Osteocyte (in vitro differentiated cells): ENCODE measurements around the gene HSFX1. TPM values are rescaled to one million over a fixed set of nuclear protein-coding genes. Genes with fewer than 3 reads are reported as not detected.
"Not testable (repeated sequence)": the region's sequence is repeated elsewhere in the genome, so short reads cannot be mapped to it uniquely, and the experiment has no call there.

Source experiments
- DNase-seq: peaks from one replicate; pipeline ENCODE4 v3.0.0; 2021; ENCODE audit warnings: mixed read lengths; ENCODE audit not compliant: unreplicated experiment; ENCODE audit errors: extremely low spot score
- H3K27ac Mint-ChIP-seq: one replicate; pipeline ENCODE4 v1.8.0; 2021; ENCODE audit warnings: mild to moderate bottlenecking, mixed read lengths; ENCODE audit not compliant: unreplicated experiment
- H3K27me3 Mint-ChIP-seq: one replicate; pipeline ENCODE4 v1.8.0; 2021; ENCODE audit warnings: mixed read lengths; ENCODE audit not compliant: unreplicated experiment
- H3K36me3 Mint-ChIP-seq: one replicate; pipeline ENCODE4 v1.8.0; 2021; ENCODE audit warnings: mixed read lengths; ENCODE audit not compliant: unreplicated experiment
- H3K4me1 Mint-ChIP-seq: one replicate; pipeline ENCODE4 v1.8.0; 2021; ENCODE audit warnings: mixed read lengths; ENCODE audit not compliant: unreplicated experiment
- H3K4me3 Mint-ChIP-seq: one replicate; pipeline ENCODE4 v1.8.0; 2021; ENCODE audit warnings: mild to moderate bottlenecking, moderate library complexity, mixed read lengths; ENCODE audit not compliant: unreplicated experiment
- H3K9me3 Mint-ChIP-seq: one replicate; pipeline ENCODE4 v1.8.0; 2021; ENCODE audit warnings: mixed read lengths; ENCODE audit not compliant: unreplicated experiment
- CTCF ChIP-seq: fragments of 200-600 bp; sonication (generic); IDR thresholded peaks from 2 replicates; pipeline ENCODE4 v1.5.0; 2021; ENCODE audit warnings: antibody characterized with exemption, mild to moderate bottlenecking, moderate library complexity
- total RNA-seq: library from RNA; stranded (reverse); gene quantifications from 2 replicates; pipeline ENCODE4 v1.2.1, GENCODE V29; 2021

The HSFX1 gene
- total RNA-seq, 1 donor from 2014 or later, result 1.6 TPM

- H3K9me3 Mint-ChIP-seq, result peaks cover 5% of the 10 kb centered on the region
- H3K36me3 Mint-ChIP-seq, result no peaks in the 10 kb centered on the region
- H3K4me3 Mint-ChIP-seq, result no peak overlapping the region
- no peaks in the 10 kb centered on the region for H3K27me3 Mint-ChIP-seq
- no peak overlapping the region for H3K27ac Mint-ChIP-seq
- DNase-seq, result no peak
- no peak for TF ChIP-seq CTCF
- H3K4me1 Mint-ChIP-seq, result no peaks in the 10 kb centered on the region
Observed at GRCh38 chrX:149759824-149760223, 14.0 kb upstream of the HSFX1 start.

GRCh38 chrX:149760965-149761364 lies 12.9 kb upstream of the HSFX1 start:
- Mint-ChIP-seq H3K4me3 (no peak overlapping the region), H3K9me3 (peaks cover 5% of the 10 kb centered on the region), H3K36me3 (no peaks in the 10 kb centered on the region), H3K4me1 (no peaks in the 10 kb centered on the region), H3K27ac (no peak overlapping the region), H3K27me3 (no peaks in the 10 kb centered on the region)
- no peak for DNase-seq
- no peak for TF ChIP-seq CTCF

DNA sequence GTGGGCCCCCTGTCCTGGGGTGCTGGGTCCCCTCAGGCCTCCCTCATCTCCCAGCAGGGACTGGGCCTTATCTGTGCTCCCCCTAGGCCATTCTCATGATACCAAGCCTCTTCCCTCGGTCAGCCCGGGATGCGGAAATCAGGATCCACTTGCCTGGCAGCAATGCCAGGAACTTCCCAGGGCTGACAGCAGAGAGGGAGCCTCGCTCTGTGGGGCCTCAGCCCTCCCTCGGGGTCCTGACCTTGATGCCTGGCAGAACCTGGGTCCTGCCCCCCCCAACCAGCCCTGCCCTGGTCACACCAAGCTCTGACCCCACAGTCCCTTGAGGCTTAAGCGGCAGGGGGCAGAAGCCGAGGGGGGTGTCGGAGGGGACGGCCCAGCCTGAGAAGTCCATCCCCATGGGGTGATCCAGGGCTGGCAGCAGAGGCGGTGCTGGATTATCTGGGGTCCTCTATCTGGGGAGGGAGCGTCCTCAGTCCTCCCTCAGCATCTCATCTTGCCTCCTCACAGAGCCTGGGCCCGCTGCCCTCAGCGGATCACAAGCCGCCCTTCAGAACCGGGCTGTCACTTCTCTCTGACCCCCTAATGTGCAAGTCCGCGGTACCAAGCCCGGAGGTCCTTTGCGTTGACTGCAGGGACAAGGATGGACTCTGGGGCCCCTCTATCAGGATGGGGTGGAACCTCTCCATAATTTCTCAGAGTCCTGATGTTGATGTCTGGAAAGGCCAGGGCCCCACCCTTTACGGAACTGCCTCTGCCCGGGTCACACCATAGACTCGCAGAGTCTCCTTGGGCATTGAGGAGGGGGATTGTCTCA lies 11.8 kb upstream of the HSFX1 start:
- not testable (repeated sequence) for H3K4me1 Mint-ChIP-seq, DNase-seq, H3K27me3 Mint-ChIP-seq, H3K4me3 Mint-ChIP-seq, H3K27ac Mint-ChIP-seq, H3K9me3 Mint-ChIP-seq, H3K36me3 Mint-ChIP-seq

GRCh38 chrX:149762696-149763614 lies 10.9 kb upstream of the HSFX1 start:
- Mint-ChIP-seq H3K9me3 (peaks cover 5% of the 10 kb centered on the region), H3K27ac (no peak overlapping the region), H3K4me3 (no peak overlapping the region), H3K4me1 (no peaks in the 10 kb centered on the region), H3K27me3 (no peaks in the 10 kb centered on the region), H3K36me3 (no peaks in the 10 kb centered on the region)
- DNase-seq, result no peak
- TF ChIP-seq CTCF, result no peak

- not testable (repeated sequence) for H3K27me3 Mint-ChIP-seq, H3K36me3 Mint-ChIP-seq, H3K27ac Mint-ChIP-seq, H3K9me3 Mint-ChIP-seq, H3K4me3 Mint-ChIP-seq, H3K4me1 Mint-ChIP-seq, DNase-seq
Observed at GRCh38 chrX:149770344-149770743, 3.5 kb upstream of the HSFX1 start.

DNA sequence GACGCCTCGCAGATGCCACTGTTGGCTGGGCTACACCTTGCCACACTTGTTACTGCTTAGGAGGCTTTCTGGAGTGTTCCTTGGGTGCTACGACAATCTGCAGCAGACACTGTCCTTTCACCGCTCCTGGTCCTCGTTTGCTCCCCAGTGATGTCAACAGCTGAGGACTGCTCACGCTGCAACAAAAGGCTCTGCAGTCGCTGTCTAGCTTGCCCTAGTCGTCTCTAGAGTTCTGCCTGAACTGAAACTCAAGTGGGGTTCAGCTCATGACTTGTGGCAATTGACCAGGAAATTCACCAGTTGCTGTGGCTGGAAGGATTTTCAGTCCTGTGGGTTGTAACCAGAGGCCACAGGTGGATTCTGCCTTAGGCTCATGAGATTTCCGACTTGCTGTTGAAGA lies 842 bp upstream of the HSFX1 start:
- not testable (repeated sequence) for H3K27ac Mint-ChIP-seq, DNase-seq, H3K9me3 Mint-ChIP-seq, H3K36me3 Mint-ChIP-seq, H3K4me1 Mint-ChIP-seq, H3K4me3 Mint-ChIP-seq, H3K27me3 Mint-ChIP-seq

- not testable (repeated sequence) for H3K4me3 Mint-ChIP-seq, H3K27me3 Mint-ChIP-seq, DNase-seq, H3K36me3 Mint-ChIP-seq, H3K9me3 Mint-ChIP-seq, H3K27ac Mint-ChIP-seq, H3K4me1 Mint-ChIP-seq
Observed at GRCh38 chrX:149777999-149778398, 4.1 kb downstream of the HSFX1 start.

- H3K4me3 Mint-ChIP-seq, H3K27ac Mint-ChIP-seq, DNase-seq: not testable (repeated sequence)
Observed at GRCh38 chrX:149781727-149782126, 7.9 kb downstream of the HSFX1 start, which contains the start of gene MAGEA9. Gene MAGEA9, plus strand, starts transcription at chrX:149781930. Its CDS starts 4,281 bp downstream, at chrX:149786211.

DNA sequence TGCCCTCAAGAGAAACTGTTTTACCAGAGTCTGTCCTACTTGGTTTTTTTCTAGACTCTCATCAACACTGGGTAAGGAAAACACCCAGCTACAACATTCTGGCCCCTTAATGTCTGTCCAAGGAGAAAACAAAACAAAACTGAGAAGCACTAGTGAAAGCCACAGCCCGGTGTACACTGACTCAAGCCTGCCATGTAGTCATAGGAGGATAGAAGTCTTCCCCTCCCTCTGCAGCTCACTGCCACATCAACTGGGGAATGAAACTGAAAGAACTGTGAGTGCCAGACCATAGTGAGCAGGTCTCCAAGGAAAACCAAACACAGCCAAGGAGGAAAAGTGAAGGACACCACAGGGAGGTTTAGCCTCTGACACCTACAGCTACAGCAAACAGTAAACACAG lies 21.7 kb downstream of the HSFX1 start:
- H3K4me3 Mint-ChIP-seq, DNase-seq, H3K4me1 Mint-ChIP-seq, H3K27ac Mint-ChIP-seq, H3K27me3 Mint-ChIP-seq, H3K36me3 Mint-ChIP-seq: not testable (repeated sequence)
- peaks cover 18% of the 10 kb centered on the region for H3K9me3 Mint-ChIP-seq

More at GRCh38 chrX:149781727-149782126, 7.9 kb downstream of the HSFX1 start, which contains the start of gene MAGEA9:
- H3K36me3 Mint-ChIP-seq, H3K4me1 Mint-ChIP-seq, H3K27me3 Mint-ChIP-seq, H3K9me3 Mint-ChIP-seq: not testable (repeated sequence)
